GM23338 (cell line): ENCODE measurements around the gene MRPL44. TPM values are rescaled to one million over a fixed set of nuclear protein-coding genes. Genes with fewer than 3 reads are reported as not detected.

Experiments
- ATAC-seq: fragments of 200-7000 bp; cut with Tn5 transposase; 3 replicates; pipeline ENCODE4 v1.9.1; 2020
- DNase-seq: peaks from one replicate; pipeline ENCODE4 v3.0.0-alpha.2; 2015; ENCODE audit warnings: low spot score
- H2AFZ ChIP-seq: fragments of 200-600 bp; sonication (generic); 2 replicates; pipeline ENCODE4 v1.8.0; 2016; ENCODE audit warnings: antibody characterized with exemption, mild to moderate bottlenecking, moderate library complexity
- H3F3A ChIP-seq: fragments of 200-600 bp; sonication (generic); replicated peaks from 2 replicates; pipeline ENCODE4 v1.8.0; 2017; ENCODE audit warnings: antibody characterized with exemption, mixed run types, low read depth
- H3K27ac ChIP-seq: fragments of 200-600 bp; sonication (generic); 2 replicates; pipeline ENCODE4 v1.6.1; 2016; ENCODE audit warnings: low read depth
- H3K27me3 ChIP-seq: fragments of 200-600 bp; sonication (generic); 2 replicates; pipeline ENCODE4 v1.8.0; 2016; ENCODE audit warnings: mild to moderate bottlenecking, mixed run types, moderate library complexity; ENCODE audit not compliant: insufficient read depth
- H3K36me3 ChIP-seq: fragments of 200-600 bp; sonication (generic); 2 replicates; pipeline ENCODE4 v1.8.0; 2016; ENCODE audit warnings: mild to moderate bottlenecking; ENCODE audit not compliant: insufficient read depth
- H3K4me1 ChIP-seq: fragments of 200-600 bp; sonication (generic); 2 replicates; pipeline ENCODE4 v1.8.0; 2016; ENCODE audit warnings: mild to moderate bottlenecking, moderate library complexity; ENCODE audit not compliant: insufficient read depth
- H3K4me2 ChIP-seq: fragments of 200-600 bp; sonication (generic); 2 replicates; pipeline ENCODE4 v1.7.1; 2017; ENCODE audit warnings: mixed run types
- H3K4me3 ChIP-seq: fragments of 200-600 bp; sonication (generic); 2 replicates; pipeline ENCODE4 v1.6.1; 2016; ENCODE audit warnings: mixed run types
- H3K79me2 ChIP-seq: fragments of 200-600 bp; sonication (generic); replicated peaks from 2 replicates; pipeline ENCODE4 v1.8.0; 2017; ENCODE audit warnings: mild to moderate bottlenecking; ENCODE audit not compliant: insufficient read depth
- H3K9me2 ChIP-seq: fragments of 200-600 bp; sonication (generic); 2 replicates; pipeline ENCODE4 v1.8.0; 2017; ENCODE audit not compliant: insufficient read depth
- H4K20me1 ChIP-seq: fragments of 200-600 bp; sonication (generic); replicated peaks from 2 replicates; pipeline ENCODE4 v1.8.0; 2017; ENCODE audit warnings: mild to moderate bottlenecking; ENCODE audit not compliant: insufficient read depth
- H3K27ac Mint-ChIP-seq: 2 replicates; pipeline ENCODE4 v1.8.0; 2020; ENCODE audit warnings: inconsistent platforms, mild to moderate bottlenecking, moderate library complexity, mixed read lengths
- H3K27me3 Mint-ChIP-seq: 3 replicates; pipeline ENCODE4 v1.8.0; 2022; ENCODE audit warnings: low read depth, mild to moderate bottlenecking, moderate library complexity, mixed read lengths, inconsistent platforms; ENCODE audit not compliant: insufficient read depth, poor library complexity
- H3K36me3 Mint-ChIP-seq: 3 replicates; pipeline ENCODE4 v1.8.0; 2021; ENCODE audit warnings: low read depth, mild to moderate bottlenecking, inconsistent platforms, moderate library complexity, mixed read lengths
- H3K4me1 Mint-ChIP-seq: 3 replicates; pipeline ENCODE4 v1.8.0; 2020; ENCODE audit warnings: mild to moderate bottlenecking, inconsistent platforms, mixed read lengths
- H3K4me3 Mint-ChIP-seq: 3 replicates; pipeline ENCODE4 v1.8.0; 2021; ENCODE audit warnings: moderate library complexity, mild to moderate bottlenecking, inconsistent platforms, mixed read lengths
- H3K9me3 Mint-ChIP-seq: 3 replicates; pipeline ENCODE4 v1.8.0; 2020; ENCODE audit warnings: moderate library complexity, mild to moderate bottlenecking, inconsistent platforms, mixed read lengths
- CREB1 ChIP-seq: fragments of 250-450 bp; sonication (Bioruptor Pico); IDR thresholded peaks from 2 replicates; pipeline ENCODE4 v1.5.0; 2020; ENCODE audit warnings: low read depth, mild to moderate bottlenecking, moderate library complexity
- EZH2 ChIP-seq: fragments of 200-600 bp; sonication (generic); IDR thresholded peaks from one replicate; pipeline ENCODE4 v1.8.0; 2017; ENCODE audit warnings: antibody characterized with exemption, mild to moderate bottlenecking, low read depth; ENCODE audit not compliant: unreplicated experiment
- EZH2phosphoT487 ChIP-seq: fragments of 200-600 bp; sonication (generic); IDR thresholded peaks from one replicate; pipeline ENCODE4 v1.8.1; 2018; ENCODE audit warnings: antibody characterized with exemption; ENCODE audit not compliant: unreplicated experiment
- JUNB ChIP-seq: IDR thresholded peaks from one replicate; pipeline ENCODE4 v1.6.1; 2016; ENCODE audit warnings: antibody characterized with exemption; ENCODE audit not compliant: unreplicated experiment
- NANOG ChIP-seq: IDR thresholded peaks from 2 replicates; pipeline ENCODE4 v1.6.1; 2016; ENCODE audit warnings: antibody characterized with exemption, borderline replicate concordance
- POLR2AphosphoS5 ChIP-seq: IDR thresholded peaks from 2 replicates; pipeline ENCODE4 v1.6.1; 2016; ENCODE audit warnings: antibody characterized with exemption, low read depth
- STAT1 ChIP-seq: IDR thresholded peaks from one replicate; pipeline ENCODE4 v1.6.1; 2016; ENCODE audit warnings: antibody characterized with exemption; ENCODE audit not compliant: unreplicated experiment
- ZNF114 ChIP-seq: fragments of 250-450 bp; sonication (Bioruptor Pico); IDR thresholded peaks from 2 replicates; pipeline ENCODE4 v1.5.0; 2020; ENCODE audit warnings: mild to moderate bottlenecking, moderate library complexity
- ZNF331 ChIP-seq: fragments of 250-450 bp; sonication (Bioruptor Pico); IDR thresholded peaks from 2 replicates; pipeline ENCODE4 v1.5.0; 2020; ENCODE audit warnings: low read depth, mild to moderate bottlenecking, moderate library complexity
- polyA plus RNA-seq: library from polyadenylated mRNA; unstranded; fragments of >200 nt; fragmentation: Nextera tagmentation; extraction: Ambion mirVana; gene quantifications from 2 replicates; pipeline ENCODE4 v1.2.1, GENCODE V29; 2016
- total RNA-seq: library from RNA; depleted of rRNA; stranded (reverse); fragments of >200 nt; shearing (Covaris generic); gene quantifications from 2 replicates; pipeline ENCODE4 v1.2.3, GENCODE V29; 2014
- TF ChIP-seq, protein P1 (sequence below), 2 experiments: fragments of 200-600 bp in 1 of 2; sonication (generic) in 1 of 2; conservative IDR thresholded peaks; 2 replicates each; pipeline versions ENCODE4 v1.5.1 to v1.6.1; 2016 to 2017; ENCODE audit warnings: antibody characterized with exemption in 2 of 2, low read depth in 2 of 2, mild to moderate bottlenecking in 2 of 2, moderate library complexity in 1 of 2
- TF ChIP-seq, protein P2 (sequence below): fragments of 250-450 bp; sonication (Bioruptor Pico); IDR thresholded peaks from 2 replicates; pipeline ENCODE4 v1.5.0; 2020; ENCODE audit warnings: mild to moderate bottlenecking, moderate library complexity
- TF ChIP-seq, protein P3 (sequence below): IDR thresholded peaks from 2 replicates; pipeline ENCODE4 v1.6.1; 2016; ENCODE audit warnings: antibody characterized with exemption
- TF ChIP-seq, protein P4 (sequence below): IDR thresholded peaks from one replicate; pipeline ENCODE4 v1.6.1; 2018; ENCODE audit warnings: antibody characterized with exemption; ENCODE audit not compliant: unreplicated experiment

Gene MRPL44
- total and polyA plus RNA-seq, 2 experiments from 2014 or later, result 38.4 to 55.8 TPM

DNA sequence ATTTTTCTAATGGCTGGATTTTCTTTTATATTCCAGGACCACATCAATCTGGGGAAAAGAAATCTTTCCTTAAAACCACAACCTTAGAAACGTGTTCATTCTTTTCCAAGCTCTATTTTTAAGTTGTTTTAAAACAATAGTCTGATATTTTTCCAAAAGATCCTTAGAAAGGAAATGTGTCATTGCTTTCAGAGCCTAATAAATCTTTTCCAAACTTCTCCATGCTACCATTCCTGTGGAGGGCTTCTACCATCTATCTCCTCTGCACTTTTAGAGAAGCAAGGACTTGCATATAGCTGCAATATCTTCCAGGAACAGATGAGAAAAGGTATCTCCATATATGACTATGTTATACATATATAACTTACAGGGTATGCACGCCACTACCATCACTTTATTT, 33.3 kb upstream of the MRPL44 start:
- ATAC-seq (no peak), DNase-seq (no peak)
- Histone ChIP-seq H3K36me3 (no peaks in the 10 kb centered on the region), H3K79me2 (peaks cover 100% of the 10 kb centered on the region), H2AFZ (no peak overlapping the region), H4K20me1 (peaks cover 38% of the 10 kb centered on the region), H3K4me1 (no peaks in the 10 kb centered on the region), H3K4me2 (no peak overlapping the region), H3F3A (no peaks in the 10 kb centered on the region), H3K4me3 (no peak overlapping the region), H3K27ac (no peak overlapping the region), H3K9me2 (no peaks in the 10 kb centered on the region), H3K27me3 (no peaks in the 10 kb centered on the region)
- no peak for TF ChIP-seq ZNF114 (CRISPR knock-in tag)
- TF ChIP-seq EZH2, result no peak
- no peak for TF ChIP-seq STAT1
- TF ChIP-seq CREB1 (CRISPR knock-in tag), result no peak
- no peak for TF ChIP-seq EZH2phosphoT487
- no peak for TF ChIP-seq ZNF331 (CRISPR knock-in tag)
- no peak for TF ChIP-seq POLR2AphosphoS5
- TF ChIP-seq, protein P1, sequence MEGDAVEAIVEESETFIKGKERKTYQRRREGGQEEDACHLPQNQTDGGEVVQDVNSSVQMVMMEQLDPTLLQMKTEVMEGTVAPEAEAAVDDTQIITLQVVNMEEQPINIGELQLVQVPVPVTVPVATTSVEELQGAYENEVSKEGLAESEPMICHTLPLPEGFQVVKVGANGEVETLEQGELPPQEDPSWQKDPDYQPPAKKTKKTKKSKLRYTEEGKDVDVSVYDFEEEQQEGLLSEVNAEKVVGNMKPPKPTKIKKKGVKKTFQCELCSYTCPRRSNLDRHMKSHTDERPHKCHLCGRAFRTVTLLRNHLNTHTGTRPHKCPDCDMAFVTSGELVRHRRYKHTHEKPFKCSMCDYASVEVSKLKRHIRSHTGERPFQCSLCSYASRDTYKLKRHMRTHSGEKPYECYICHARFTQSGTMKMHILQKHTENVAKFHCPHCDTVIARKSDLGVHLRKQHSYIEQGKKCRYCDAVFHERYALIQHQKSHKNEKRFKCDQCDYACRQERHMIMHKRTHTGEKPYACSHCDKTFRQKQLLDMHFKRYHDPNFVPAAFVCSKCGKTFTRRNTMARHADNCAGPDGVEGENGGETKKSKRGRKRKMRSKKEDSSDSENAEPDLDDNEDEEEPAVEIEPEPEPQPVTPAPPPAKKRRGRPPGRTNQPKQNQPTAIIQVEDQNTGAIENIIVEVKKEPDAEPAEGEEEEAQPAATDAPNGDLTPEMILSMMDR (conservative IDR thresholded peaks at IDR 0.05; ENCODE audit: low read depth in 2 of 2), result no peak
- TF ChIP-seq, protein P2, sequence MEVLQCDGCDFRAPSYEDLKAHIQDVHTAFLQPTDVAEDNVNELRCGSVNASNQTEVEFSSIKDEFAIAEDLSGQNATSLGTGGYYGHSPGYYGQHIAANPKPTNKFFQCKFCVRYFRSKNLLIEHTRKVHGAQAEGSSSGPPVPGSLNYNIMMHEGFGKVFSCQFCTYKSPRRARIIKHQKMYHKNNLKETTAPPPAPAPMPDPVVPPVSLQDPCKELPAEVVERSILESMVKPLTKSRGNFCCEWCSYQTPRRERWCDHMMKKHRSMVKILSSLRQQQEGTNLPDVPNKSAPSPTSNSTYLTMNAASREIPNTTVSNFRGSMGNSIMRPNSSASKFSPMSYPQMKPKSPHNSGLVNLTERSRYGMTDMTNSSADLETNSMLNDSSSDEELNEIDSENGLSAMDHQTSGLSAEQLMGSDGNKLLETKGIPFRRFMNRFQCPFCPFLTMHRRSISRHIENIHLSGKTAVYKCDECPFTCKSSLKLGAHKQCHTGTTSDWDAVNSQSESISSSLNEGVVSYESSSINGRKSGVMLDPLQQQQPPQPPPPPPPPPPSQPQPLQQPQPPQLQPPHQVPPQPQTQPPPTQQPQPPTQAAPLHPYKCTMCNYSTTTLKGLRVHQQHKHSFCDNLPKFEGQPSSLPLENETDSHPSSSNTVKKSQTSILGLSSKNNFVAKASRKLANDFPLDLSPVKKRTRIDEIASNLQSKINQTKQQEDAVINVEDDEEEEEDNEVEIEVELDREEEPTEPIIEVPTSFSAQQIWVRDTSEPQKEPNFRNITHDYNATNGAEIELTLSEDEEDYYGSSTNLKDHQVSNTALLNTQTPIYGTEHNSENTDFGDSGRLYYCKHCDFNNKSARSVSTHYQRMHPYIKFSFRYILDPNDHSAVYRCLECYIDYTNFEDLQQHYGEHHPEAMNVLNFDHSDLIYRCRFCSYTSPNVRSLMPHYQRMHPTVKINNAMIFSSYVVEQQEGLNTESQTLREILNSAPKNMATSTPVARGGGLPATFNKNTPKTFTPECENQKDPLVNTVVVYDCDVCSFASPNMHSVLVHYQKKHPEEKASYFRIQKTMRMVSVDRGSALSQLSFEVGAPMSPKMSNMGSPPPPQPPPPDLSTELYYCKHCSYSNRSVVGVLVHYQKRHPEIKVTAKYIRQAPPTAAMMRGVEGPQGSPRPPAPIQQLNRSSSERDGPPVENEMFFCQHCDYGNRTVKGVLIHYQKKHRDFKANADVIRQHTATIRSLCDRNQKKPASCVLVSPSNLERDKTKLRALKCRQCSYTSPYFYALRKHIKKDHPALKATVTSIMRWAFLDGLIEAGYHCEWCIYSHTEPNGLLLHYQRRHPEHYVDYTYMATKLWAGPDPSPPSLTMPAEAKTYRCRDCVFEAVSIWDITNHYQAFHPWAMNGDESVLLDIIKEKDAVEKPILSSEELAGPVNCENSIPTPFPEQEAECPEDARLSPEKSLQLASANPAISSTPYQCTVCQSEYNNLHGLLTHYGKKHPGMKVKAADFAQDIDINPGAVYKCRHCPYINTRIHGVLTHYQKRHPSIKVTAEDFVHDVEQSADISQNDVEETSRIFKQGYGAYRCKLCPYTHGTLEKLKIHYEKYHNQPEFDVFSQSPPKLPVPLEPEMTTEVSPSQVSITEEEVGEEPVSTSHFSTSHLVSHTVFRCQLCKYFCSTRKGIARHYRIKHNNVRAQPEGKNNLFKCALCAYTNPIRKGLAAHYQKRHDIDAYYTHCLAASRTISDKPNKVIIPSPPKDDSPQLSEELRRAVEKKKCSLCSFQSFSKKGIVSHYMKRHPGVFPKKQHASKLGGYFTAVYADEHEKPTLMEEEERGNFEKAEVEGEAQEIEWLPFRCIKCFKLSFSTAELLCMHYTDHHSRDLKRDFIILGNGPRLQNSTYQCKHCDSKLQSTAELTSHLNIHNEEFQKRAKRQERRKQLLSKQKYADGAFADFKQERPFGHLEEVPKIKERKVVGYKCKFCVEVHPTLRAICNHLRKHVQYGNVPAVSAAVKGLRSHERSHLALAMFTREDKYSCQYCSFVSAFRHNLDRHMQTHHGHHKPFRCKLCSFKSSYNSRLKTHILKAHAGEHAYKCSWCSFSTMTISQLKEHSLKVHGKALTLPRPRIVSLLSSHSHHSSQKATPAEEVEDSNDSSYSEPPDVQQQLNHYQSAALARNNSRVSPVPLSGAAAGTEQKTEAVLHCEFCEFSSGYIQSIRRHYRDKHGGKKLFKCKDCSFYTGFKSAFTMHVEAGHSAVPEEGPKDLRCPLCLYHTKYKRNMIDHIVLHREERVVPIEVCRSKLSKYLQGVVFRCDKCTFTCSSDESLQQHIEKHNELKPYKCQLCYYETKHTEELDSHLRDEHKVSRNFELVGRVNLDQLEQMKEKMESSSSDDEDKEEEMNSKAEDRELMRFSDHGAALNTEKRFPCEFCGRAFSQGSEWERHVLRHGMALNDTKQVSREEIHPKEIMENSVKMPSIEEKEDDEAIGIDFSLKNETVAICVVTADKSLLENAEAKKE, result no peak
- TF ChIP-seq, protein P3, sequence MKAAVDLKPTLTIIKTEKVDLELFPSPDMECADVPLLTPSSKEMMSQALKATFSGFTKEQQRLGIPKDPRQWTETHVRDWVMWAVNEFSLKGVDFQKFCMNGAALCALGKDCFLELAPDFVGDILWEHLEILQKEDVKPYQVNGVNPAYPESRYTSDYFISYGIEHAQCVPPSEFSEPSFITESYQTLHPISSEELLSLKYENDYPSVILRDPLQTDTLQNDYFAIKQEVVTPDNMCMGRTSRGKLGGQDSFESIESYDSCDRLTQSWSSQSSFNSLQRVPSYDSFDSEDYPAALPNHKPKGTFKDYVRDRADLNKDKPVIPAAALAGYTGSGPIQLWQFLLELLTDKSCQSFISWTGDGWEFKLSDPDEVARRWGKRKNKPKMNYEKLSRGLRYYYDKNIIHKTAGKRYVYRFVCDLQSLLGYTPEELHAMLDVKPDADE, result no peak
- TF ChIP-seq NANOG, result no peak
- TF ChIP-seq, protein P4, sequence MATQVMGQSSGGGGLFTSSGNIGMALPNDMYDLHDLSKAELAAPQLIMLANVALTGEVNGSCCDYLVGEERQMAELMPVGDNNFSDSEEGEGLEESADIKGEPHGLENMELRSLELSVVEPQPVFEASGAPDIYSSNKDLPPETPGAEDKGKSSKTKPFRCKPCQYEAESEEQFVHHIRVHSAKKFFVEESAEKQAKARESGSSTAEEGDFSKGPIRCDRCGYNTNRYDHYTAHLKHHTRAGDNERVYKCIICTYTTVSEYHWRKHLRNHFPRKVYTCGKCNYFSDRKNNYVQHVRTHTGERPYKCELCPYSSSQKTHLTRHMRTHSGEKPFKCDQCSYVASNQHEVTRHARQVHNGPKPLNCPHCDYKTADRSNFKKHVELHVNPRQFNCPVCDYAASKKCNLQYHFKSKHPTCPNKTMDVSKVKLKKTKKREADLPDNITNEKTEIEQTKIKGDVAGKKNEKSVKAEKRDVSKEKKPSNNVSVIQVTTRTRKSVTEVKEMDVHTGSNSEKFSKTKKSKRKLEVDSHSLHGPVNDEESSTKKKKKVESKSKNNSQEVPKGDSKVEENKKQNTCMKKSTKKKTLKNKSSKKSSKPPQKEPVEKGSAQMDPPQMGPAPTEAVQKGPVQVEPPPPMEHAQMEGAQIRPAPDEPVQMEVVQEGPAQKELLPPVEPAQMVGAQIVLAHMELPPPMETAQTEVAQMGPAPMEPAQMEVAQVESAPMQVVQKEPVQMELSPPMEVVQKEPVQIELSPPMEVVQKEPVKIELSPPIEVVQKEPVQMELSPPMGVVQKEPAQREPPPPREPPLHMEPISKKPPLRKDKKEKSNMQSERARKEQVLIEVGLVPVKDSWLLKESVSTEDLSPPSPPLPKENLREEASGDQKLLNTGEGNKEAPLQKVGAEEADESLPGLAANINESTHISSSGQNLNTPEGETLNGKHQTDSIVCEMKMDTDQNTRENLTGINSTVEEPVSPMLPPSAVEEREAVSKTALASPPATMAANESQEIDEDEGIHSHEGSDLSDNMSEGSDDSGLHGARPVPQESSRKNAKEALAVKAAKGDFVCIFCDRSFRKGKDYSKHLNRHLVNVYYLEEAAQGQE, result no peak
- no peak for TF ChIP-seq JUNB
- Mint-ChIP-seq H3K4me3 (no peak overlapping the region), H3K4me1 (0 out of 3 replicates have a peak, but pooled peaks cover 2% of the 10 kb centered on the region), H3K27ac (no peak overlapping the region), H3K27me3 (peaks cover under 1% of the 10 kb centered on the region), H3K36me3 (peaks cover 41% of the 10 kb centered on the region; the same call in 2 of the 3 replicates), H3K9me3 (peaks cover 7% of the 10 kb centered on the region; the same call in 2 of the 3 replicates)
